ENCODE results near the gene LURAP1L.
A peak's percentile ranks its signal among the peaks of the same experiment; 100 is the strongest.

Gene LURAP1L

DNA sequence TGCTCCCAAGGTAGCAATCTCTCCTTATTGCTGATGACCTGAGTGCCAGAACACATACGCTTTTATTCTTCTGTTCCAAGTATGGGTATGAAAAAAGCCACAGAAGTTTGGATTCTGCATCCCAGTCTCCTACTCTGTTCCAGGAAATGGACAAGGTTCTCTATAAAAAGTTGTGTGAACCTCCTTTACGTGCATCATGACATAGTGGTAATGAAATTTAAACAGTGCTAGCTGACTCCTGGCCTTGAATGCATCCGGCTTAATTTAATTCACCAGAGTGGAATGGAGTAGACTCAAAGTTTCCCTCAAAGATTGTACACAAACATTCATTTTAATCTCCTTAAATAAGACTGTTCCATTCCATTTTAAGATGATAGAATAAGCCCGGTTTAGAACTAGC, 68.9 kb downstream of the LURAP1L start:
- TF ChIP-seq, protein P1, sequence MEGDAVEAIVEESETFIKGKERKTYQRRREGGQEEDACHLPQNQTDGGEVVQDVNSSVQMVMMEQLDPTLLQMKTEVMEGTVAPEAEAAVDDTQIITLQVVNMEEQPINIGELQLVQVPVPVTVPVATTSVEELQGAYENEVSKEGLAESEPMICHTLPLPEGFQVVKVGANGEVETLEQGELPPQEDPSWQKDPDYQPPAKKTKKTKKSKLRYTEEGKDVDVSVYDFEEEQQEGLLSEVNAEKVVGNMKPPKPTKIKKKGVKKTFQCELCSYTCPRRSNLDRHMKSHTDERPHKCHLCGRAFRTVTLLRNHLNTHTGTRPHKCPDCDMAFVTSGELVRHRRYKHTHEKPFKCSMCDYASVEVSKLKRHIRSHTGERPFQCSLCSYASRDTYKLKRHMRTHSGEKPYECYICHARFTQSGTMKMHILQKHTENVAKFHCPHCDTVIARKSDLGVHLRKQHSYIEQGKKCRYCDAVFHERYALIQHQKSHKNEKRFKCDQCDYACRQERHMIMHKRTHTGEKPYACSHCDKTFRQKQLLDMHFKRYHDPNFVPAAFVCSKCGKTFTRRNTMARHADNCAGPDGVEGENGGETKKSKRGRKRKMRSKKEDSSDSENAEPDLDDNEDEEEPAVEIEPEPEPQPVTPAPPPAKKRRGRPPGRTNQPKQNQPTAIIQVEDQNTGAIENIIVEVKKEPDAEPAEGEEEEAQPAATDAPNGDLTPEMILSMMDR (conservative IDR thresholded peaks at IDR 0.05), result no peak
- no peak overlapping the region for H3K27ac ChIP-seq

DNA sequence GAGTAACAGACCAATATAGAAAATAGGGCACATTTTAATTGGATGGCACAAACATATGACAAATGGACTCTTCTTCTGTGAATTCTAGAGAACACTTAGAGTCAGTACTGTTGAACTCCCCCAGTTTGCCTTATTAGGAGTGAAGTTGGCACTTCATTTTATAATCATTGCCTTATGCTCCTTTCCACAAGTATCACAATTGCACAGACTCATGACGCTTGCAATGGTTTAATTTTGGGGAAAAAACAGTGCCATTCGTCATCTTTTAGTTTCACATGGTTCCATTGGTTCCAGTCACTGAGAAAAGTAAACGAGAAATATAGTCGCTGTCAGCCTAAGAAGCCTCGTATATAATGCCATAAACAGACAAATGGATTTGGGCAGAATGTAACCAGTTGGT, 71.2 kb downstream of the LURAP1L start:
- TF ChIP-seq, protein P1 (conservative IDR thresholded peaks at IDR 0.05), result no peak
- H3K27ac ChIP-seq, result no peak overlapping the region

DNA sequence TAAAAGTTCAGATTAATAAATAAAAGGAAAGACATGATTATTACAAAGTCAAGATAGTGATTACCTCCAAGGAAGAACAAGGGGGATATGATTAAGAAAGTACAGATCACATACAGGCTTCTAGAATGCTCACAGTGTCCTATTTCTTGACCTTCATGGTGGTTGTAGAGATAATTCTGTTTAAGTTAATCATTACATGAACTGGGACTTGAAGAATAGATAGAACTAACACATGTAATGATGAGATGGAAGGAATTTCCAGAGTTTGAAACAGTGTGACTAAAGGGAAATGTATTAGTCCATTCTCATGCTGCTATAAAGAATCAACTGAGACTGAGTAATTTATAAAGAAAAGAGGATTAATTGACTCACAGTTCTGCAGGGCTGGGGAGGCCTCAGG, 72.7 kb downstream of the LURAP1L start:
- H3K27ac ChIP-seq, result no peak overlapping the region
- TF ChIP-seq, protein P1 (conservative IDR thresholded peaks at IDR 0.05), result no peak

DNA sequence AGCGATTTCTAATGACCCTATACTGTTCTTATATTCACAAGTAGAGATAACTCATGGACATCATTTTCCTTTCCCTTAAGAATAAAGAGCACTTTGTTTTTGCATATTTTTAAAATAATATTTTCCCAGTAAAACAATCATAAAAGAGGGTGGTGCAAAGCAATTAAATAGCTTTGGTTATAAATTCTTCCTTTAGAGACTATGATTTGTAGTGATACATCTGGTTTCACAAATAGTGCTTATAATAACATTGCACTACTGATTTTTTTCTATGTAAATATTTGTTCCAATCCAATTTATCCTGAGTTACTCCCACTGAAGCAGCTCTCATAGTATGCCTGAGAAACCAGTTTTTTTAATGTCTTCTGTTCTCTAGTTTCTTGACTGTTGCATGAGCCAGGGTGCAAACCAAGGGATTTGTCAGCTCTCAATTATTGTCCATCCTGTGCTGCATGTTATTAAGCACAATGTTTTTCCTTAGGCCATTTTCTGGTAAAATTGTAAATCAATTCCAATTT, 74.7 kb downstream of the LURAP1L start:
- TF ChIP-seq, protein P1 (conservative IDR thresholded peaks at IDR 0.05), result no peak
- H3K27ac ChIP-seq, result peak overlapping the region; percentile 79

DNA sequence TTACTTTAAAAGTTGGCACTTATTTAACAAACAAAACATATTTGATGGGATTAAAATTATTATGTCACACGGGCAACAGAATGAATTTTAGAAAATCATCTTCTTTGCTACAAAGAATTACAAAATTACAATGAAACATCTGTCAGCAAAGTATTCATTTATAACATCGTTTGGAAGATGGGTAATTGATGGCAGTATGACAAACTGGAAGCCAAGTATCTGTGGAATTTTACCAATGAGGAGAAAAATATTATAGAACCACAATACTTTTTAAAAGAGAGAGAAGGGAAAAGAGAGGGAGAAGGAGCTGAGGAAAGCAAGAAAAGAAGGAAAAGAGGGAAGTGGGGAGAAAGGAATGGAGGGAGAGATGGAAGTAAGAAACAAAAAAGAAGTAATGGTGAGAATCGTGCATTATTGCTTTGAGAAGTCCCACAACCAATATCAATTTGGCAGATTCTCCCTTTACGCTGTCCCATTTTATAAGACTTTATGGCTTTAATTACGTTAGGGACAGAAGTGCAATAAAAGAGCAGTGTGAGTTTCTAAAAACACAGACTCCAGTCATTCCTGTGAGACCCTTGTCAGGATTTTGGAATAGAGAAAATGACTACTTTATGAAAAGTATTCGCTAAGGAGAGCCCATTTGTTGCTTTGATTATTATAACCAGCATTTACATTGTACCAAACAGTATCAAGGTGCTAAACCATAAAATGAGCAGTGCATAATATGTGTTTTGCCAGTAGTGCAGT, 76.7 kb downstream of the LURAP1L start:
- H3K27ac ChIP-seq, result peak overlapping the region; percentile 79; the same call in 1 of the 2 replicates
- TF ChIP-seq, protein P1 (conservative IDR thresholded peaks at IDR 0.05), result no peak

DNA sequence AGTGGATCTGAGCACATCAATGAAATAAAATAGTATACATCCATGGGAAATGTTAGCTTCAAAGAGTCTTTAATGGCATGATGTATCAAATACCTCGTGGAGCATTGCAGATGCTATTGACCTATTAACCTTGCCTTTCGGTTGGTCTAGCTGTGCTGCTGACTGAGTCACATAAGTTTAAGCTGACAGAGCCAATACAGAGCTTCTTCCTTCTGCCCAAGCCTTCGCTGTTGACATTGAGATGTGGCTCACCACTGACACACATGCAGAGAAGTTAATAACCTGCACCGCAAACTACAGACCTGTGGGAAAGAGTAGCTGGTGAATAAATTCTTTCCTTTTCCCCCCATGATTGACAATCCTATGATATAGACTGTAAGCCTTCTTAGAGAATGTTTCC, 78.2 kb downstream of the LURAP1L start:
- TF ChIP-seq, protein P1 (conservative IDR thresholded peaks at IDR 0.05), result no peak
- H3K27ac ChIP-seq, result no peak overlapping the region

DNA sequence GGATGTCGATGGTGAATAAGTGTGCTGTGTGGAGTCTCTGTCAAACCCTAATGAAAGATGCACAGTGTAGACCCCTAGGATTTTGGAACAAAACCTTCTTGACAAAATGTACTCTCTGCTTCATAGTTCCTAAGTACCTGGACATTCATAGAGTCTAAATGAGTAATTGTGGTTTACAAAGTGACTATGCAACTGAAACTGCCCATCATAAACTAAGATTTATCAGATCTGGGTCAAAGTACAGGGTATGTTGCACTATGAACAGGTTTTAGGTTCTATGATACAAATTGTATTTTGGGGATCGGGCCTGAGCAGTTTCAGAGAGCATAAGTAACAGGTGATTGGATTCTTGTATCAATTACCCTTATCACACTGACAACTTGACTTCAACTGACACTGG, 79.4 kb downstream of the LURAP1L start:
- TF ChIP-seq, protein P1 (conservative IDR thresholded peaks at IDR 0.05), result no peak
- no peak overlapping the region for H3K27ac ChIP-seq

Measured in VCaP (cell line).